H9 (cell line): Measurements from ENCODE around the gene TTC32. TPM values are rescaled to one million over a fixed set of nuclear protein-coding genes. Genes with fewer than 3 reads are reported as not detected.

Source experiments
- DNase-seq: peaks from one replicate; pipeline ENCODE4 v3.0.0-alpha.2; 2017
- H2AFZ ChIP-seq: one replicate; pipeline ENCODE4 v1.6.1; 2013; ENCODE audit warnings: mild to moderate bottlenecking, low read length, control low read depth, moderate library complexity
- H2AK5ac ChIP-seq: 2 replicates; pipeline ENCODE4 v1.6.1; 2013; ENCODE audit warnings: low read length, control low read depth, mixed read lengths; ENCODE audit not compliant: insufficient read length
- H2BK120ac ChIP-seq: one replicate; pipeline ENCODE4 v1.6.1; 2013; ENCODE audit warnings: low read depth, mild to moderate bottlenecking, low read length, control low read depth, inconsistent platforms; ENCODE audit not compliant: poor library complexity, severe bottlenecking
- H2BK12ac ChIP-seq: 2 replicates; pipeline ENCODE4 v1.6.1; 2013; ENCODE audit warnings: low read length, control low read depth, mixed read lengths, low read depth; ENCODE audit not compliant: insufficient read length
- H2BK15ac ChIP-seq: 2 replicates; pipeline ENCODE4 v1.6.1; 2013; ENCODE audit warnings: low read depth, low read length, control low read depth
- H2BK20ac ChIP-seq: one replicate; pipeline ENCODE4 v1.6.1; 2013; ENCODE audit warnings: low read depth, mild to moderate bottlenecking, low read length, control low read depth, inconsistent platforms; ENCODE audit not compliant: poor library complexity, severe bottlenecking
- H2BK5ac ChIP-seq: 2 replicates; pipeline ENCODE4 v1.6.1; 2013; ENCODE audit warnings: low read length, control low read depth, mixed read lengths; ENCODE audit not compliant: insufficient read length
- H3K14ac ChIP-seq: 2 replicates; pipeline ENCODE4 v1.6.1; 2013; ENCODE audit warnings: low read length, control low read depth; ENCODE audit not compliant: insufficient read depth
- H3K18ac ChIP-seq: 2 replicates; pipeline ENCODE4 v1.6.1; 2013; ENCODE audit warnings: low read depth, mild to moderate bottlenecking, mixed read lengths, low read length, control low read depth; ENCODE audit not compliant: insufficient read length
- H3K23ac ChIP-seq: 2 replicates; pipeline ENCODE4 v1.6.1; 2013; ENCODE audit warnings: low read length, control low read depth, mixed read lengths, low read depth; ENCODE audit not compliant: insufficient read length
- H3K23me2 ChIP-seq: 2 replicates; pipeline ENCODE4 v1.6.1; 2013; ENCODE audit warnings: low read depth, mild to moderate bottlenecking, mixed read lengths, low read length, control low read depth; ENCODE audit not compliant: insufficient read length, poor library complexity, severe bottlenecking
- H3K27ac ChIP-seq: 2 replicates; pipeline ENCODE4 v1.5.1; 2013; ENCODE audit warnings: low read length, control low read depth, mixed read lengths, low read depth; ENCODE audit not compliant: insufficient read length
- H3K27me3 ChIP-seq: 2 replicates; pipeline ENCODE4 v1.6.1; 2013; ENCODE audit warnings: low read length, control low read depth, inconsistent platforms; ENCODE audit not compliant: insufficient read depth
- H3K4ac ChIP-seq: 2 replicates; pipeline ENCODE4 v1.6.1; 2013; ENCODE audit warnings: low read depth, mild to moderate bottlenecking, control low read depth, inconsistent platforms, low read length, moderate library complexity
- H3K4me1 ChIP-seq: 2 replicates; pipeline ENCODE4 v1.6.1; 2013; ENCODE audit warnings: low read length, control low read depth, inconsistent platforms; ENCODE audit not compliant: insufficient read depth
- H3K4me2 ChIP-seq: 2 replicates; pipeline ENCODE4 v1.6.1; 2013; ENCODE audit warnings: low read length, control low read depth, mixed read lengths; ENCODE audit not compliant: insufficient read length, insufficient read depth
- H3K56ac ChIP-seq: 2 replicates; pipeline ENCODE4 v1.6.1; 2013; ENCODE audit warnings: low read depth, mild to moderate bottlenecking, mixed read lengths, low read length, control low read depth; ENCODE audit not compliant: insufficient read length
- H3K79me1 ChIP-seq: 2 replicates; pipeline ENCODE4 v1.6.1; 2013; ENCODE audit warnings: low read depth, mild to moderate bottlenecking, moderate library complexity, low read length, control low read depth, inconsistent platforms; ENCODE audit not compliant: insufficient read depth, poor library complexity, severe bottlenecking
- H3K79me2 ChIP-seq: 2 replicates; pipeline ENCODE4 v1.6.1; 2013; ENCODE audit warnings: low read length, control low read depth, inconsistent platforms; ENCODE audit not compliant: insufficient read depth
- H3K9ac ChIP-seq: 2 replicates; pipeline ENCODE4 v1.6.1; 2013; ENCODE audit warnings: low read length, control low read depth, mixed read lengths; ENCODE audit not compliant: insufficient read length; ENCODE audit errors: extremely low read depth
- H3K9me3 ChIP-seq: one replicate; pipeline ENCODE4 v1.6.1; 2013; ENCODE audit warnings: low read depth, low read length, inconsistent platforms; ENCODE audit not compliant: control insufficient read depth
- H3T11ph ChIP-seq: one replicate; pipeline ENCODE4 v1.6.1; 2013; ENCODE audit warnings: mild to moderate bottlenecking, low read length, control low read depth, inconsistent platforms
- H4K20me1 ChIP-seq: one replicate; pipeline ENCODE4 v1.6.1; 2013; ENCODE audit not compliant: control insufficient read depth, insufficient read length, insufficient read depth
- H4K5ac ChIP-seq: 2 replicates; pipeline ENCODE4 v1.6.1; 2013; ENCODE audit warnings: low read depth, mild to moderate bottlenecking, mixed read lengths, low read length, control low read depth; ENCODE audit not compliant: insufficient read length
- H4K8ac ChIP-seq: replicated peaks from 2 replicates; pipeline ENCODE4 v1.6.1; 2013; ENCODE audit warnings: low read length, control low read depth, mixed read lengths, low read depth; ENCODE audit not compliant: insufficient read length
- H4K91ac ChIP-seq: 2 replicates; pipeline ENCODE4 v1.6.1; 2013; ENCODE audit warnings: low read depth, mild to moderate bottlenecking, moderate library complexity, mixed read lengths, low read length, control low read depth; ENCODE audit not compliant: insufficient read length
- H3K27ac Mint-ChIP-seq, 3 experiments: 2 replicates in 2 of 3; 3 replicates in 1 of 3; pipeline ENCODE4 v1.8.0; 2020 to 2021; ENCODE audit warnings: mixed read lengths in 3 of 3, mild to moderate bottlenecking in 1 of 3, moderate library complexity in 1 of 3
- H3K27me3 Mint-ChIP-seq: 2 replicates; pipeline ENCODE4 v1.8.0; 2021; ENCODE audit warnings: low read depth, mild to moderate bottlenecking, moderate library complexity, mixed read lengths
- H3K36me3 Mint-ChIP-seq, 3 experiments: 2 replicates in 2 of 3; 3 replicates in 1 of 3; pipeline ENCODE4 v1.8.0; 2020 to 2021; ENCODE audit warnings: low read depth in 3 of 3, mixed read lengths in 3 of 3; ENCODE audit not compliant: insufficient read depth in 1 of 3
- H3K4me1 Mint-ChIP-seq, 2 experiments: 2 replicates each; pipeline ENCODE4 v1.8.0; 2020; ENCODE audit warnings: mixed read lengths in 2 of 2
- H3K4me3 Mint-ChIP-seq, 2 experiments: 2 replicates in 1 of 2; 3 replicates in 1 of 2; pipeline ENCODE4 v1.8.0; 2020 to 2021; ENCODE audit warnings: mild to moderate bottlenecking in 2 of 2, mixed read lengths in 2 of 2, moderate library complexity in 1 of 2
- H3K9me3 Mint-ChIP-seq, 2 experiments: 2 replicates in 1 of 2; 3 replicates in 1 of 2; pipeline ENCODE4 v1.8.0; 2020; ENCODE audit warnings: mild to moderate bottlenecking in 2 of 2, mixed read lengths in 2 of 2, moderate library complexity in 1 of 2
- CTCF ChIP-seq: fragments of 200-600 bp; sonication (generic); conservative IDR thresholded peaks from 3 replicates; pipeline ENCODE4 v1.8.0; 2021; ENCODE audit warnings: antibody characterized with exemption, mild to moderate bottlenecking
- WGBS: extraction: QIAGEN DNeasy Blood & Tissue Kit; methylation state at CpG from one replicate; pipeline ENCODE4 v1.1.7; 2013; ENCODE audit warnings: missing lambda C conversion rate, low lambda C conversion rate, mixed read lengths; ENCODE audit not compliant: insufficient read length; ENCODE audit errors: extremely low coverage; 5-methylcytosine and 5-hydroxymethylcytosine counted together
- total RNA-seq: library from RNA; stranded (reverse); gene quantifications from 2 replicates; pipeline ENCODE4 v1.2.1, GENCODE V29; 2021

Gene TTC32
- total RNA-seq, 1 experiment from 2014 or later: 8.9 TPM

- H3K4me1 Mint-ChIP-seq: no peaks in the 10 kb centered on the region
- no peak for TF ChIP-seq CTCF
- Histone ChIP-seq H2BK20ac (no peak overlapping the region), H4K20me1 (no peaks in the 10 kb centered on the region), H4K91ac (no peak overlapping the region), H2AFZ (no peak overlapping the region), H3K14ac (no peak overlapping the region), H4K8ac (no peak overlapping the region), H3K56ac (no peak overlapping the region), H2BK15ac (no peak overlapping the region), H3K4me2 (no peak overlapping the region), H2AK5ac (no peak overlapping the region), H3K23me2 (no peaks in the 10 kb centered on the region), H4K5ac (no peak overlapping the region), H3K79me2 (no peaks in the 10 kb centered on the region), H3K18ac (no peak overlapping the region), H3T11ph (no peak overlapping the region), H2BK5ac (no peak overlapping the region), H2BK12ac (no peak overlapping the region), H3K23ac (no peak overlapping the region), H3K4ac (no peak overlapping the region), H3K27me3 (no peaks in the 10 kb centered on the region), H3K4me1 (no peaks in the 10 kb centered on the region), H2BK120ac (no peak overlapping the region), H3K9me3 (no peaks in the 10 kb centered on the region), H3K79me1 (no peaks in the 10 kb centered on the region), H3K27ac (no peak overlapping the region), H3K9ac (no peak overlapping the region)
- DNase-seq: no peak
- WGBS: no CpG with 5 or more reads among the region's 7 CpGs
- H3K27ac Mint-ChIP-seq: no peak overlapping the region
- H3K9me3 Mint-ChIP-seq: no peaks in the 10 kb centered on the region
- no peaks in the 10 kb centered on the region for H3K36me3 Mint-ChIP-seq
- no peak overlapping the region for H3K4me3 Mint-ChIP-seq
- H3K27me3 Mint-ChIP-seq: peaks cover 7% of the 10 kb centered on the region
These were observed 44.7 kb downstream of the TTC32 start for GRCh38 chr2:19857100-19857499.
